NCI-H2081 (cell line): ENCODE measurements around the gene VGLL4.
"Not testable (repeated sequence)": the region's sequence is repeated elsewhere in the genome, so short reads cannot be mapped to it uniquely, and the experiment has no call there.

ENCODE experiments used
- DNase-seq, 2 experiments: peaks; one replicate each; lab custom pipeline; 2025; lab: John Stamatoyannopoulos, UW

The VGLL4 gene

DNA sequence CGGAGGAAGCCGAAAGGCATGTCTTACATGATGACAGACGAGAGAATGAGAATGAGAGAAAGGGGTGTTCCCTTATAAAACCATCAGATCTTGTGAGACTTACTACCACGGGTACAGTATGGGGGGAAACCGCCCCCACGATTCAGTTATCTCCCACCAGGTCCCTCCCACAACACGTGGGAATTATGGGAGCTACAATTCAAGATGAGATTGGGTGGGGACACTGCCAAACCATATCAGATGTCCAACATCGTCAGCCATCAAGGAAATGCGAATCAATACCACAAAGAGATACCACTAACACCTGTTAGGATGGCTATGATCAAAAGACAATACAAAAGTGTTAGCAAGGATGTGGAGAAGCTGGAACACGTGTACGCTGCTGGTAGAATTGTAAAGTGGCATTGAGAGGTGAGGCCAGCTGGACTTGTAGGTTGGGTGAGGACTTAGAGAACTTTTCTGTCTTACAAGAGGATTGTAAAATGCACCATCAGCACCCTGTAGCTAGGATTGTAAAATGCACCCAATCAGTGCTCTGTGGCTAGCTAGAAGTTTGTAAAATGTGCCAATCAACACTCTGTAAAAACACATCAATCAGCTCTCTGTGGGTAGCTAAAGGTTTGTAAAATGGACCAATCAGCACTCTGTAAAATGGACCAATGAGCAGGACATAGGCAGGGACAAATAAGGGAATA is 37.5 kb downstream of the VGLL4 start:
- DNase-seq, result no peak

DNA sequence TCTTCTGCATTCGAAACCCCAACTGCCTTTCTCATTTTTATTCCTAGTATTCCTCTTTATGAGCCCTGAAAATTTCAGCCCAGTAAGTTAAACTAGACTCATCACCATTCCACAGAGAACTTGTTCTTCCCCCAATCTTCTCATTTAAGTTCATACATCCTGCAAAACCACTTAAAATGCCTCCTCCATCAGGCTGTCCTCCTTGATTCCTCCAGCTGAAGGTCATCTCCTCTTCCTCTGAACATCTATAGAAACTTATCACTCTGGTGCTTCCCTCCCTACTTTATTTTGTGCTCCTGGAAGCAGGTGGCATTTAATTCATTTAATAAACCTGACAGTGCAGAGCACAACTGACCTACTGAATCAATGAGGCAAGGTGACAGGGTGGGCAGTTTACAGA is 38.3 kb downstream of the VGLL4 start:
- no peak for DNase-seq

DNA sequence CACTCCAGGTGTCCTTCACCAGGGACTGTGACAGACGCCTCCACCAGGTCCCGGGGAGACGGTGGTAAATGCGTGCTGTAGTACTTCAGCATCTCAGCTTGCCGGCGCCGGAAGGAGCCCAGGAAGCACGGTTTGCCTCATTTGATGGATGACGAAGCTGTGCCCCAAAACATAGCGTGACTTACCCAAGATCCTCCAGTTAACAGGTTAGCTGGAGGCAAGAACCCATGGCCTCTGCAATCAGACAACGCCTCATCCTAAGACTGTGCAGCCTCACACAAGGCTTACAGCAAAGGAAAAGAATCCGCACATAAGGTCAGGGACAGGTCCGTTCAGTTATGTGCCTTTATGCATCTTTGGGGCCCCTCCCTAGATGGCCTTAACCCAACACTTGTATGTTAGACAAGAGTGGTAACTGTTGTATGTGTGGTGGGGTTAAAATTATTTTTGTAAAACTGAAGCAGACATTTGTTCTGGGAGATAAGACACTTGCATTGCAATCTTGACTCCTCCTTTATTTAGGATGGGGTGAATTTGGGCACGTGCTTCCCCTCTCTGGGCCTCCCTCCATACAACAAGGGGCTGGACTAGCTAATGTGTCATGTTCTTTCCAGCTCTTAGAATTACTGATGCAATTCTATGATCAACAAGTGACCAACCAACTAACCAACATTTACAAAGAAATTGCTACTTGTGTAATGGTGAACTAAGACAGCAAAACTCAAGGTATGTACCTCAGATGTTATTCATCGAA is 39.4 kb downstream of the VGLL4 start:
- DNase-seq, result no peak

DNA sequence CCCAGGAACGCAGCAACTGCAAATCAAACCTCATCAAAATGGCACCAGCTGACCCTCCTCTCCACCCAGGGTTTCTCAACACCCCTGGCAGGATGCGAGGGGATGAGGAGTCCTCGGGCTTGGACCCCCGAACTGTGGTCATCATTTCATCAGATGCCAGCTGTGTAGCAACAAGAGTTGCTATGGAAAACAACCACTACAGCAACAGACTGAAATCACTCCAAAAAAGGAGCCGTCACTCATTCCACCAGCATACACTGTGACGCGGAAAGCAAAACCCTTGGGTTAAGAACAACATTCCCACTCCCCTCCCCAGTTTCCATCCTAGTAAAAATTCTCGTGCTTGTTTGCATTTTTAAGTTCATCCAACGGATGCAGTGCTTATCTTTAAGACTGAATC is 40.1 kb downstream of the VGLL4 start:
- no peak for DNase-seq

DNA sequence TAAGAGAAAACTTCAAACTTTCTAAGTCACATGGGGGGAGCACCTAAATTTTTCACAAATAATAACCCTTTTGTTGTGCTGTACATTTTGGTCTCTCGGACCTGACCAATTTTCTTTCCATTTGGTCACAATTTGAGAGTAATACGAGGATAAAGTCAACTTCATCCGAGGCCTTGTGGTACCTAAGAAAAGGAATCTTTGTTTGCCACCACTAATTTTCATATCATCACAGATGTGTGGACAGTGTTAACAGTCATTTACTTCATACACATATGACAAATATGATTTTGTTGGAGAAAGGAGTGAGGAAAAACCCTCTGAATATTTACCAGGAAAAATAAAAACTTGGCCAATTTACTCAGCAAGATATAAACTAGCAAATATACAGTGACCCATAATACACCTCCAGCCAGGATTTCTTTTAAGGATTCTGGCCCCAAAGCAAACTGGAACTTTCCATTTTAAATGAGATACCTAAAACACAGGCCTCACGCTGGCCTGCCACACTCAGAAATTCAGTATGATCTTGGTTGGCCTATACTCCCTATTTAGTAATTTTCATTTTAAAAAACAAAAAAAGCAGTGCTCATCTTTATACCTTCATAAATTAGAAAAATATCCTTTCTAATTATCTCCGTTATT is 40.7 kb downstream of the VGLL4 start:
- no peak for DNase-seq

DNA sequence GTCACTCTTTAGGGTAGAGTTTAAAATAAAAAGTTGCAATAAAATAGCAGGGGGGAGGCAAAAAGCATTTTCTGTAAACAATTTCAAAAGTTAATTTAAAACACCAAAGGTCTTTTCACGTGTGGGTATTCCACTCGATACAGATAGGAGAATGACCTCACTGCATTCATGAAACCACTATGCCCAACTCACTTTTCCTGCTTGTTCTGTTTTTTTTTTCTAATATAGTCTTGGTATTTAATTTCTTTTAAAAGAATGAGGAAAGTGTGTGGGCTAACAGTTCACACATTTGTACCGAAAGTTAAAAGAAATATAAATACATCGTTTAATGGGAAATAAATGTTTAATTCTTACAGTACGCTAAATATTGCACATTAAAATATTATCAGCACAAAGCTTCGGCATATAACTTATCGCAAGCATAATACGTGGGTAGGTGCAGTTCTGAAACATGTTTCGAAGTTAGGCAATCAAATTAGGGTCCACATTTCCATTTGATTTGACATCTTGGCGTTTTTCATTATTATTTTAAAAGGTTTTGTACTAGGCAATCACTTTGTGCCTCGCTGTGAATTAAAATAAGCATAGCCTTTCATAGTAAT is 41.4 kb downstream of the VGLL4 start:
- DNase-seq, result no peak

DNA sequence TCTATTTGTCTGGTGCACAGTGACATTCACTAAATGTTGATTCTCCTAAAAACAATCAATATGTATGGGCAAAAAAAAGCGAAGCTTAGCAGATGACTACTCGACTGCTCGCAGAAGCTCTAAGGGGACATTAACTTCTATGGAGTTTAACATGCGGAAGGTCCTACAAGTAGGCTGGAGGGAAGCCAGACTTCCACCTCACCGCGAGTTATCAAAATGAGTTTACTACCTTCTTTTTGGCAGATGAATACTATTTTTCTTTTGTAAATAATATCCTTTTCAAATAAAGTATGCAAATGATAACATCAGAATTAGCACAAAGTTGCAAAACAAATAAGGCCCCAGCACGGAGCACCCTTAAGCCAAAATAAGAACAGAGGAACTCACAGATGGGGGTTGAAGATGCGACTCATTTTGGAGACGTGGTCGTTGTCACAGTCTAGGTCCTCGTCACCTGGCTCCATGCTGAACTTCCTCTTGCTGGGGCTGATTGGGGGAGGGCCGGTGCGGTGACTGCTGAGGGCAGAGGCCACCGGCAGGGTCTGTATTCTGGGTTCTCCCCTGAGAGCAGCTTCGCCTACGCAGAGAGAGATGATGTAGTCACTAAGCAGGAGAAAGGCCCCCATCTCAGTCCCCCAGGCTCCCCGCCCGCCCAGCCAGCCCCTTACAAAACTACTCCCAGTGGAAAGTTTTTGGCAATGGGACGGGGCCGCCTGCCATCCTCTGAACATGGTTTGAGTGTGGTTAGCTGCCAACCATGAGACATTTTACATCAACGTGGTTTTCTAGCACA is 42.1 kb downstream of the VGLL4 start:
- DNase-seq, result no peak

DNA sequence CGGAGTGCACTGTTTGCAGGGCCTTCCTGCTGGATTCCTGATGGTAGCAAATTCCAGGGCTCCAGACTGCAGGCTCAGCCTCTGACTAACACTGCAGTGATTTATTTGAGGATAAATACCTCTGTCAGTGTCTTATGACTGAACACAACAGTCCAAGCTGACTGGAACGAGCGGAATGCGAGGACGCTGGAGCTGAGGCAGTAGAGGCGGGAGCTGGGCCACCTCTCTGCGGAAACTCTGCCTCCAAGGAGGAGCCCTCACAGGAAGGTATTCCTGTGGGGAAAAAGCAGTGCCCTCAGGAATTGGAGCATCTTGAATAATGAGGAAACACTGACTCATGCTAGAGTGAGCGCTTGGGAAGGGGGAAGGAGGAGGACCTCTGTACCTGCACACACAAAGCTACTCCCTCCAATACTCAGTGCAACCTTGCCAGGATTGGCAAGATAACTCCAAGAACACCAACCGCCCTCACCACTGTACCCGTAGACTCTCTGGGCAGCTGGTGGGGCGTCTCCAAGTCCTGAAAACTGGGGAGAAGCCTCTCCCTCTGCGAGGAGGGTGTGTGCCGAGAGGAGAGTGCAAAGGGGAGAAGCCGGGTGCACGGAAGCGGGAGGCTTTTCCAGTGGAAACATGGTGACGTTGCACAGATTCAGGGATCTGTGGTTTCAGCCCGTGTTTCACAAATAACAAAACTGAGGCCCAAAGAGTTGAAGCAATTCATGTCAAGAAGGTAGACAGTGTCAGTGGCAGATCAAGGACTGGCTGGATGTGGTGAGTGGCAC is 43.0 kb downstream of the VGLL4 start:
- no peak for DNase-seq

DNA sequence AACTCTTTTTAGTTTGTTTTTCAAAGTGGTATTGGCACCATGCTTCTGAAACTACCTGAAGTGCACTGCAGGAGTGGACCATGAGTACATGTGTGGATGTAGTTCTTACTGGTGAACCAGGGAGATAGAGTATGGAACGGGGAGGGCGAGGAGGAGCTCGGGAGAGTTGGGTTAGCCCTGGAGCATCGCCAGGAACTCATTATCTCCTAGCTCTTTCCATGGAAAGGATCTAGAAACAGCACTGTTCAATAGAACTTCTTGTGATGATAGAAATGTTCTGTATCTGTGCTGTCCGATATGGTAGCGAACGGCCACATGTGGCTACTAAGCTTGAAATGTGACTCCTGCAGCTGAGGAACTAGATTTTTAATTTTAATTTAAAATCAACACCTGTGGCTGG is 47.3 kb downstream of the VGLL4 start:
- DNase-seq, result no peak

DNA sequence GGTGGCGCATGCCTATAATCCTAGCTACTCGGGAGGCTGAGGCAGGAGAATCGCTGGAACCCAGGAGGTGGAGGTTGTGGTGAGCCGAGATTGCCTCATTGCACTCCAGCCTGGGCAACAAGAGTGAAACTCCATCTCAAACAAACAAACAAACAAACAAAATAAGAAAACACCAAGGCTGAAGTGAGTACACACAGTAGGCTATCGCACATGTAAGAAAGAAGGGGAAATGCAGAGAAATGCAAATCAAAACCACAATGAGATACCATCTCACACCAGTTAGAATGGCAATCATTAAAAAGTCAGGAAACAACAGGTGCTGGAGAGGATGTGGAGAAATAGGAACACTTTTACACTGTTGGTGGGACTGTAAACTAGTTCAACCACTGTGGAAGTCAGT is 48.7 kb downstream of the VGLL4 start:
- not testable (repeated sequence) for DNase-seq

DNA sequence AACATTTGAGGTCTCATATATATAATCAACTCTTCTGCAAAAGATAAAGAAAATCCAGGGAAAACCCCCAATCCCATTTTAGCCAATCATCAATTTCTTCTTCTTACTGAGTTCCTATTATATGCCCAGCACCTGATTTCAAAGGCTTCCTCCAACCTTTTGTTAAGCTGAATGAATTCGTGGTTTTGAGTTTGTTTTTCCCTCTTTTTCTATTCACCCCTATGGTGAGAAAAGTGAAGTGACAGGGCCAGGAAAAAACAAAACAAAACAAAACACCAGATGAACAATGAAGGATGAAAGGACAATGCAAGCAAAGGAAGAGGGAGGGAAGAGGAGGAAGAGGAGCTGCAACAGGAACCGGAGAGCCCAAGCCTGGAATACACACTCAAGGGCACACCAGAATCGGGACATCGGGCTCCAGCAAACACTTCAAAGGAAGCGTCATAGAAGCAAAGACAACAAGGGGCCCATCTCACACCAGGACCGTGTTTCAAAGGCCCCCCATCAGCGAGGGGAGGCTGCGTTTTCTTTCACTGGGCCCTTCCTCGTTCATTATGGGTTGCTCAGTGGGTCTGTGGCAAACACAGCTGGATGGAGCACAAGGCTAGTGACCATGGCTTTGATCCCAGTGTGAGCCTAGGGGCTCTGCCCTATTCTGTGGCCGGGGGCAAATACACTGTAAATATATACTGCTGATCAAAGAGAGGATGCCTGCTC is 50.2 kb downstream of the VGLL4 start:
- DNase-seq, result no peak

DNA sequence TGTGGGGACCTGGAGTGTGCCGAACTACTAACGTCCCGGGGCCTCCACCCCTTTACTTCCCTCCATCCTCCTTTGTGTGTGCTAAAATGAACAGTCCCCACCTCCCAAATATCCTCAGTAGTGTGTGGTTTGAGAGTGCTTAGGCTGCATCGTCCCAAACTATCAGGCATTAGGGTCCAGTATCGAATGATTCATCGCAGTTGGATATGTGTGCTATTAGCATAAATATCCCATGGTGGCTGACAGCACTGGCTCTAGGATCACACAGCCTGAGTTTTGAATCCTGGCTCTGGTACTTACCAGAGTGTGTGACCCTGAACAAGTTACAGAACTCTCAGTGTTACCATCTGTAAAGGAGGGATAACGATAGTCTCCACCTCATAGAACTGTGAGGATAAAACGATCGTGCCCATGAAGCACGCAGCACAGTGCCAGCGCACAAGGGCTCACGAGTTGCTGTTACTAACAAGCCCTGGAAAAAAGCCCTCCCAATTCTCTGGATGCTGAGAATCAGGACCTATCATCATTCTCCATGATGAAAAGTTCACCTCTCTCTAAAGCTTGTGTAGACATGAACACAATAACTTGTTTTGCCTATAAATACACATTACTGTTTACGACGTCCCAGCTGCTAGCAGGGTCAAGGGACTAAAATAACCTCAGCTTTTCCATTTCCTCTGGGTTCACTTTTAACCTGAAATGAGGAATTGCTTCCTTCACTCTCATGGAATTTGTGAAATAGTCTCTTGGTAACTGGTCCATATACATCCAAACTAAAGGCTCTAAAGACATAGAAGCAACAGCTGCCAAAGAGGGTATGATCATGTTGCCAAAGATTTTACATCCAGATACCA is 51.0 kb downstream of the VGLL4 start:
- DNase-seq, result no peak

DNA sequence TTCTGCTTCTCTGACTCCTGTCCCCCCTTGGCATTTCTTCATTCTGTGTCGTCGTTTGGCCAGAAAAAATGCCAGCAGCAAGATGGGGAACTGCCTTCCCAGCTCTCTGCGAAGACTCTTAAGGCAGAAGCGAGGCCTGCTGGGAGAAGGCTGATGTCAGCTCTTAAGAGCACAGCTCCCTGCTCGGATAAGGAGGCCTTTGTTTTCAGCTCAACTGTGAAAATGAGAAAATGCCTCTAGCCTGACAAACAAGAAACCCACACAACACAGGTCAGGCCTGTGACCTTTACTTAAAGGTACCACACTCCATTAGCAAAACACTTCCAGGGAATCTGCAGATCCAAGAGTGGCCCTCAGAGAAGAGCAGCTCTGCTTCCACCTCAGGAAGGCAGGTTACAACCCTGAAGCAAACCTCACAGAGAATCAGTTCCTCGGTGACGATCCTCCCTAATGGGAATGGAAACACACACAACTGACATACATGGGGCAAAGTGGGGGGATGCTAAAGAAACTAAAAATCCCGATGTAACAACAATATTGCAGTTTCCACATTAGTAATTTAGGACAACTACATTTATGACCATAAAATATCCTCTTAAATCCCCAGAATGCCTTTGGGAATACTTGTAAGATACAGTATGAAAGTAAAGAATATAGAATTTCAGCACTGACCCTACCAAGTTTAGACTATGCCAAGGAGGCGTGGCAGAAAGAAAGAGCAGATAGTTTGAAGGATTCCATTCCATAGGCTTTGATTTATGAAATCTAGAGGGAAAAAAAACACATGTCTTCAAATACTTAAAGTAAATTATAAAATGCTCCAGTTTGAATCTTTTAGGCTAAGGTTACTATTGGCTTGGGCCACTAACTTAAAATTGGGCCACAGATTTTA is 52.1 kb downstream of the VGLL4 start:
- no peak for DNase-seq

DNA sequence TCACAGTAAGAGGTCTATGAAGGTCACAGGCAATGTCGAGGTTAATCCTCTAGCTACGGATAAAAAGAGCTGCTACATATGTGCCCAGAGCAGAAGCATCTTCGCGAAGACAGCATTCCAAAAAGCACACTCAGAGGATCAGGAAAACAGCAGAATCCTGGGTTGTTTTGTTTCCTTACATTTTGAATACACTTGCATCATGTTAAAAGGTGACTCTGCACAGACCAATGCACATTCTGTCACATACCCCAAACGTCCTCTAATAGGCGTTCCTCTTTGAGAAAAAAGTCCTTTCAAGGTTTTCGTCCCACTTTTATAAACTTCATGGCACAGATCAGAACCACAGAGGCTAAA is 52.7 kb downstream of the VGLL4 start:
- no peak for DNase-seq

DNA sequence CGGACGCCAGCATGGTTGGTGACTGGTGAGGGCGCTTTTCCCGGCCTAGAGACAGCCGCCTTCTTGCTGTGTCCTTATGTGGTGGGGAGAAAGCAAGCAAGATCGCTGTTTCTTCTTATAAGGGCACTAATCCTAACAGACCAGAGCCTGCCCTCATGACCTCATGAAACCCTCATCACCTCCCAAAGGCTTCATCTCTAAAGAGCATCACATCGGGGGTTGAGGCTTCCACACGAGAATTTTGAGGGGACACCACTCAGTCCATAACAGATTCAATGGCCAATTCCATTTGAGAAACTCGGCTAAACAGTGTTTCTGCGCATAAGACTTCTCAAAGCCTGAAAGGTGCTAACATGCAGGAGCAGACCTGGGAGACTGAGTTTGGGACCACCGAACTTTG is 54.0 kb downstream of the VGLL4 start:
- no peak for DNase-seq

DNA sequence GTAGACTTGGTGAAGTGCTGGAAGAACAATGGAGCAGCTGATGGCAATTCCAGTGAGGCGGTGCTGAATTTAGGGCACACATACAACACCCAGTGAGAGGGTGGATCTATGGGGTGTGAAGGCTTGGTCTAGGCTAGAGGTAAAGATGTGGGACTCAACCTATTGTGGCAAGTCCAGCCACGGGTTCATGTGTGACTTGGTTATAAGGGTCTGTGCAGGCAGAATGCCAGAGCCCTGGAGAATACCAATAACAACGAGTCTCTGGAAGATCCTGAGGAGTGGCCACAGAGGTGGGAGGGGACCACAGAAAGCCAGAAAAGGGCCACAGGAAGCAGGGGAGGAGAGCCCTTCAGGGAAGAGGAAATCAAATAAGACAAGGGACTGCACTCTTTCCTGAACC is 55.0 kb downstream of the VGLL4 start:
- DNase-seq, result no peak

DNA sequence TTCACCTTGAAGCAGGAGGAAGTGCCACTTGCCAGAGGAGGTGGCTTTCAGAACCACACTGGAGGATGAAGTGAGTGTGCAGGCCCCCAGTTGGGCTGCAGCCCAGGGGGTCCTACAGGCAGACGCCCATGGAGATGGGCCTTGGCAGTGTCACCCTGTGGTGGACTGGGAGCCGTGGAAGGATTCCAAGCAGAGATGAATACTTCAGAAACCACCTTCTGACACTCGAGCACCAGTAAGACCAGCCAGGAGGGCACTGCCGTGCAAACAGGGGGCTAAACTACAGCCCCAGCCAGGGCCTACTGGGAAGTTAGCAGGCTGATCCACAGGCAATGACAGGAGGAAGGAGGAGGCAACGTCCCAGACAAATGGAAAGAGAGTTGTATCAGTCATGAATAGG is 55.4 kb downstream of the VGLL4 start:
- DNase-seq, result no peak

DNA sequence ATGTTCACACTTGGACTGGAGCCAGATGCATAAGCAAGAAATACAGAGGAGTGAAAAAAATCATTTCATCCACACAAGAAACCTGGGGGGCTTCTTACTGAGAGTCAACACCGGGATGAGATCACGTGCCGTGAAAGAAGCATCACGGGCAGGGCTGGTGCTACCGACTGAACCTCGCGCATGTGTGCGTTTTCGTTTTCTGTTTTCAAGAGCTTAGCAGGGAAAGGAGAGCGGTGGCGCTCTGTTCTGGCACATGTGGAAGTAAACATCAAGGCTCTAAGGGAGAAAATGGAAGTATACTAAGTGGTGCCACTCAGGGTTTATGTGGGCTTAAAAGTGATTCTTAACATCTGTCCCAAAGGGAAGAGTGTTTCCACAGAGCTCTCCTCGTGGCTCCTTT is 55.9 kb downstream of the VGLL4 start:
- DNase-seq, result no peak

DNA sequence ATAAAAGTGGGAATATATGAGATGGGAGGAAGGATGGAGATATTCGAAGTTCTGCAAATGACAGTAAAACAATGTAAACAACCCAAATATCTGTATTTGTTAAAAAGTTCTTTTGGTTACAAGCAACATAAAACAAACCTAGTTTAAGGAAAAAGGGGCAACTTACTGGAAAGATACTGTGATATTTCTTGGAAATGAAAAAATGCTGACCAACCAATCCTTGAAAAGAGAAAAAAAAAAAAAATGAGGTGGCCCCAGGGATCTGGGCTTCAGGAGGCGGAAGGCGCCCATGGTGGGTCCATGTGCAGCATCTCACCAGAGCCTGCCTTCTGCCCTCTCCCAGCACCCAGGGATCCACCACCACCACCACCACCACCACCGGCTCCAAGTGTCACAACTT is 59.1 kb downstream of the VGLL4 start:
- no peak for DNase-seq
